ENCODE results near the gene PDE4D.
"Not testable (repeated sequence)": the region's sequence is repeated elsewhere in the genome, so short reads cannot be mapped to it uniquely, and the experiment has no call there.

The PDE4D gene

DNA sequence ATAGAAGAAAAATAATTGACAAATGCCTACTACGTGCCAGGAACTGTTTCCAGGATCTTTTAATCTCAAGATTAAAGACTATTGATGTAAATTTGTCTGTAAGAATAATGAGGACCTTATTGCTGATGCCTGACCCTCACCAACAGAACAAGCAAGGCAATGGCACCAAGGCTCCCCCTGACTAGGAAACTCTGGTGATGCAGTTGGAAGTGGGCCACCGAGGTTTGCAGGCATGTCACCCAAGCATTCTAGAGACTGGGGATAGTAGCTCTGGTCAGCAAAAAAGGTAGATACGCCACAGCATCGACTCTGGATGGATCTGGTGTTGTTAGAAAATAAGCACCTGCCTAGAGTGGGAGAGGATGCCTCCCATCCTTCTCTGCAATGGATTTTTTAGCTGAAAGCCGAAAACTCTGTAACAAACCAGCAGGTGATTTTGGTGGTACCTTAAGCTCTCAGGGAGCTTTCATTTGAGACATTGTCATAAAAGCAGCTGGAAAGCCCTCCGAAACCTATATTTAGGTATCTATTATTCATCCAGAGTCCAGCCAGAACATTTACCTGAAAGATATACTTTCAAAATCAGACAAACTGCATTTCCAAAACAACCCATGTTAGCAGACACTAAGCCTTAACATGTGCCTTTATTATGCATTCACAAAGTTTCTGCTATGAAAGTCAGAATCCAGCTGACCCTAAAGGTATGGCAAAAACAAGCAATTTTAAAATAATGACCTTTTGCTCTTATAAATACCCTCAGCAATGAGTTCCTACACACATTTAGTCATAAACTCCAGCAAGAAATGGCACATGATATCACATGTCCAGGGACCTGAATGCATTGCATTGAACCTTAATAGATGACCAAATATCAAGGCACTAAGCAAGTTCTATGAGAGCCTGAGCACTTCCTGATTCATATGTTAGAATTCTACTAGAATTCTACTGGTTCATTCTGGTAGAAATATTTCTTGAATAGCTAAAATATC, 308.4 kb downstream of the PDE4D start:
- no peaks in the 10 kb centered on the region for H3K36me3 ChIP-seq
- no peak overlapping the region for H3K4me3 ChIP-seq
- H3K27ac ChIP-seq = no peak overlapping the region
- H3K4me2 ChIP-seq = no peak overlapping the region
- no peaks in the 10 kb centered on the region for H3K27me3 ChIP-seq
- no peak overlapping the region for H3K9ac ChIP-seq
- H3K4me1 ChIP-seq = no peaks in the 10 kb centered on the region
- H4K20me1 ChIP-seq = no peaks in the 10 kb centered on the region
- TF ChIP-seq Cebpa-rat (IDR thresholded peaks at IDR 0.05) = no peak
- H3K9me3 ChIP-seq (replicated peaks in 1 of 11) = no peaks in the 10 kb centered on the region

DNA sequence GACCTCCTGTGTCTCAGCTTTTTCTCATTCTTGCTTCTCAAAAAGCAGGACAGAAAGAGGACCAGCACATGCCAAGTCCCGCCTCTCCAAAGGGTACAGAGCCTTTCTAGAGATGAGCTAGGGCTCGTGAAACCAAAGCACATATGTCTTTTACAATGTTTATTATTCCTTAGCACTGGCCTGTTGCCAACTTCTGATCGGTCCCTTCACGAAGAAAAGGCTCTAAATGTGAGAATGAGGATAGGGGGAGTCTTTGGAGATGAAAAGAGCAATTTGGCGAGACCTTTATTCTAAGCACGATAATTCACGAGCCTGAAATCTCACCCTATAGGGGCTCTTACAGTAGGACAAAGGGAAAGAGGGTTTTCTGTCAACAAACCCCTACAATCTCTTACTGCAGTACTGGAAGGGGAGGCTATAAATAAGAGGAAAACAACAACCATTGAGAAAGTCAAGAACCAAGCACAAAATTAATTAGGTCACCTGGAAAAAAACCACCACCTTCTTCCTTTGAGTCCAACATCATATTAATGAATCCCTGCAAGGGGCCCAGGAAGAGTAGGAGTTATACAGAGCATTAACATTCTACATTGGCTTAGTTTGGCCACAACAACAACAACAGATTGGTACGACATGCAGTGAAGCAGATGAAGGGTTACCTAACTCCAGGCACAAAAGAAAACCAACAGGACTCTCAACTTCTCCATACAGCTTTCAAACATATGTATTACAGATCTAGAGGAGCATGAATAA, 309.5 kb downstream of the PDE4D start:
- Histone ChIP-seq H3K27me3 (no peaks in the 10 kb centered on the region), H3K9ac (no peak overlapping the region), H3K27ac (no peak overlapping the region), H3K36me3 (no peaks in the 10 kb centered on the region), H4K20me1 (no peaks in the 10 kb centered on the region), H3K4me2 (no peak overlapping the region), H3K9me3 (replicated peaks in 1 of 11) (no peaks in the 10 kb centered on the region), H3K4me3 (no peak overlapping the region), H3K4me1 (no peaks in the 10 kb centered on the region)
- TF ChIP-seq Cebpa-rat (IDR thresholded peaks at IDR 0.05) = no peak

DNA sequence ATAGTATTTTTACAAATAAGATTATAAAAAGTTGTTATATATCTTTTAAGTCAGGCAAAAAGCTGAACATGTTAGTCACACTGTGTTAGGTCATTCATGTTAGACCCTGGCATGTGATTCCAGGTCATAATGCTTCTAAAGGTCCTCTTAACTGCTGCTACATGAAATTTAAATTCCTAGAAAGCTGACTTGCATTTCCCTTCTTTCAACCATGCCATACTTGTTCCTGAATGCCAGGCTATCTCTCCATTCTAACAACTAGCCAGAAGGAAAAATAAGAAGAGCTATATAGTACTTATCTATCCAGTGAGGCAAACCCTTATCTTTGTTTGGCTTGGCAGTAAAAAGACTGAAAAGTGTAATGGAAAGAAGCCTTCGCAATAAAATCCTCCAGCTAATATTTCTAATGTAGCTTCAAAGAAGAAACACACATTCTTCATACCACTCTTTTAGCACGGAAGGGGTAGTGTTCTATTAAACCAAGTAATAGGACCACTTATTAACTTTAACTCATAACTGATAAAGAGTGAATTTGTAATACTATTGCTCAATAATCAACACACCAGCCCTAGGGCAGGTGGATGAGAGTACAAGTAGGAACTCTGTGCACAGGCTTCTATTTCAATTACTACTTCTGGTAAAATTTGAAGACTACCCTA, 310.2 kb downstream of the PDE4D start:
- H3K9me3 ChIP-seq (replicated peaks in 1 of 11) = no peaks in the 10 kb centered on the region
- H4K20me1 ChIP-seq = no peaks in the 10 kb centered on the region
- no peak overlapping the region for H3K4me3 ChIP-seq
- no peak for TF ChIP-seq Cebpa-rat (IDR thresholded peaks at IDR 0.05)
- H3K9ac ChIP-seq = no peak overlapping the region
- no peaks in the 10 kb centered on the region for H3K36me3 ChIP-seq
- no peaks in the 10 kb centered on the region for H3K27me3 ChIP-seq
- H3K4me2 ChIP-seq = no peak overlapping the region
- no peak overlapping the region for H3K27ac ChIP-seq
- no peaks in the 10 kb centered on the region for H3K4me1 ChIP-seq

DNA sequence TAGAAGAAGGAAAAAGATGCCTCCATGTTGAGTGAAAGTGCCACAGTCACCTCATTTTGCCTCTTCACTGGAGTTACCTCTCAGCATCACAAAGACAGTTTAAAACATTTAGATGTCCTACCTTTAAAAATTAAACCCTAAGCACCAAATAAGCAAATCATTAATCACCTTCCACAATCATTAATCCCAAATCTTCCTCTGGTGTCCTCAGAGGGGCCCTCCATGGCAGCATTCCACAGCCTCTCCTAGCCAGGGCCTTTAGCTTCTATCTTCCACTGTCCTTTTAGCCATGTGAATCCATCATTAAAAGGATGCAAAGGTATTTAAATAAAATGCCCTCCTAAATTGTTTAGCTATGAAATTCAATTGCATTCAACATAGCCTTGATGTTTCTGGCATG, 310.8 kb downstream of the PDE4D start:
- TF ChIP-seq Cebpa-rat (IDR thresholded peaks at IDR 0.05) = no peak
- Histone ChIP-seq H3K27me3 (no peaks in the 10 kb centered on the region), H3K4me1 (no peaks in the 10 kb centered on the region), H3K4me3 (no peak overlapping the region), H4K20me1 (no peaks in the 10 kb centered on the region), H3K36me3 (no peaks in the 10 kb centered on the region), H3K4me2 (no peak overlapping the region), H3K9me3 (replicated peaks in 1 of 11) (no peaks in the 10 kb centered on the region), H3K27ac (no peak overlapping the region), H3K9ac (no peak overlapping the region)

DNA sequence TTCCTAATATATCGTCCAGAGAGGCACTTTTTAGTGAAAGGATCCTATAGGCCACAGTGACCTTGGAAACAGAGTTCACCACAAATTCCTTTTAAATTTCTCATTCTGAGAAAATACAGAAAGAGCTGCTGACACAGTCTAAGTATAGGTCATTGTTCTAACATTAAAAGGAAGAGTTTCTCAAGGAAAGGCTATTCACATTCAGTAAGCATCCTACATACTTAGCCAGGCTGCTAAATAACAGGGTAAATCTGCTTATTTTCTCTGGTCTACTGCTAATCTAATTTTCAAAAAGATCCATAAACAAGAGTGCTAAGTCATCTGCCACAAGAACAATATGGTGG, 313.7 kb downstream of the PDE4D start:
- Histone ChIP-seq H3K4me3 (no peak overlapping the region), H3K27ac (no peak overlapping the region), H3K9me3 (replicated peaks in 1 of 11) (no peaks in the 10 kb centered on the region), H3K4me1 (no peaks in the 10 kb centered on the region), H3K4me2 (no peak overlapping the region), H3K9ac (no peak overlapping the region), H3K27me3 (no peaks in the 10 kb centered on the region), H4K20me1 (no peaks in the 10 kb centered on the region), H3K36me3 (no peaks in the 10 kb centered on the region)
- TF ChIP-seq Cebpa-rat (IDR thresholded peaks at IDR 0.05) = no peak

DNA sequence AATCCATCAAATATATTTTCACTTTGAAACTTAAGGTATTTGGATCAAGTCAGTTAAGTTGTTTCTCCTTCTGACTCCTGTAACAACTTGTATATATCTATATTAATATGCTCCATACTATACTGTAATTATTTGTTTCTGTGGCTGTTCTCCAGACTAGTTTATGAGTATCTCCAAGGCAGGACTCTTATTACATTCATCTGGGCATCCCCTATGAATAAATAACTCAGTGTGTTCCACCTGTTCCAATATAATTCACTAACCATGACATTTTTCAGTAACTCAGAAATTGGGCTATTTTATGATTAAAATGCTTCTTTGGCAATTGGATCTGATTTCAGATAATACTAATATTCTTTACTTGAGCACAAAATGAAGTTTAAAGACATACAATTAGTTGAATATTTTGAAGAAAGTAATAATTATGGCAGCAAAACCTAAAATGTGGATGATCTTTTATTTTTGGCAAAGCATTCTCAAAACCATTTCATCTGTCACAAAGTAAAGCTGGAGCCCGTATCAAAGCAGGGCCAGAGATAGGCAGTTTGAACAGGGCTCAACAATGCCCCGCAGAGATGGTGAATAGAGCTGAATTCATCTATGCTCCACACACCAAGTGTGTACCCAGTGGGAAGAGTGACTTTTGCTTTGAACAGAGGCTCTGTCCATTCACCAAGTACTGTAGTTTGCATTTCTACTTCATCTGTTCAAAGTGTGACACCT, 314.3 kb downstream of the PDE4D start:
- Histone ChIP-seq H4K20me1 (no peaks in the 10 kb centered on the region), H3K36me3 (no peaks in the 10 kb centered on the region), H3K27me3 (no peaks in the 10 kb centered on the region), H3K9me3 (replicated peaks in 1 of 11) (no peaks in the 10 kb centered on the region), H3K27ac (no peak overlapping the region), H3K9ac (no peak overlapping the region), H3K4me3 (no peak overlapping the region), H3K4me1 (no peaks in the 10 kb centered on the region), H3K4me2 (no peak overlapping the region)
- no peak for TF ChIP-seq Cebpa-rat (IDR thresholded peaks at IDR 0.05)

DNA sequence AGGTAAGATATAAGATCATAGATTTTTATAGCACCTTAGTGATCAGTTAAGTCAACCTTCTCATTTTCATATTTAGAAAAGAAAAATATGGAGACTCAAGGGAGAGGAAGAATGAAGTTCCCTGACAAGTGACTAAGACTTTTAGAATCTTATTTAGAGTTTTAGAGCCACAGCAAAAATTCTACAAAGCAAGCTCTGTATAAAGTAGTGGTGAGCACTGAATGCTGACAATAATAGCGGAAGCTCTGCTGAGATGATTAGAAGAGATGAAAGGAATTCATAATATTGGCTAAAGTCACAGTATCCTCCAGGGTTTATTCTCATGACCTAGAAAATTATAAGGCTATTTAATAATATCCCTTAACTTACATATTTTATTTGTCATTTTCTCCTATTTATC, 316.0 kb downstream of the PDE4D start:
- H3K27ac ChIP-seq = no peak overlapping the region
- no peak for TF ChIP-seq Cebpa-rat (IDR thresholded peaks at IDR 0.05)
- H3K9me3 ChIP-seq (replicated peaks in 1 of 11) = no peaks in the 10 kb centered on the region
- H3K4me3 ChIP-seq = no peak overlapping the region
- no peaks in the 10 kb centered on the region for H3K4me1 ChIP-seq
- no peak overlapping the region for H3K4me2 ChIP-seq
- H4K20me1 ChIP-seq = no peaks in the 10 kb centered on the region
- H3K9ac ChIP-seq = no peak overlapping the region
- no peaks in the 10 kb centered on the region for H3K36me3 ChIP-seq
- no peaks in the 10 kb centered on the region for H3K27me3 ChIP-seq

DNA sequence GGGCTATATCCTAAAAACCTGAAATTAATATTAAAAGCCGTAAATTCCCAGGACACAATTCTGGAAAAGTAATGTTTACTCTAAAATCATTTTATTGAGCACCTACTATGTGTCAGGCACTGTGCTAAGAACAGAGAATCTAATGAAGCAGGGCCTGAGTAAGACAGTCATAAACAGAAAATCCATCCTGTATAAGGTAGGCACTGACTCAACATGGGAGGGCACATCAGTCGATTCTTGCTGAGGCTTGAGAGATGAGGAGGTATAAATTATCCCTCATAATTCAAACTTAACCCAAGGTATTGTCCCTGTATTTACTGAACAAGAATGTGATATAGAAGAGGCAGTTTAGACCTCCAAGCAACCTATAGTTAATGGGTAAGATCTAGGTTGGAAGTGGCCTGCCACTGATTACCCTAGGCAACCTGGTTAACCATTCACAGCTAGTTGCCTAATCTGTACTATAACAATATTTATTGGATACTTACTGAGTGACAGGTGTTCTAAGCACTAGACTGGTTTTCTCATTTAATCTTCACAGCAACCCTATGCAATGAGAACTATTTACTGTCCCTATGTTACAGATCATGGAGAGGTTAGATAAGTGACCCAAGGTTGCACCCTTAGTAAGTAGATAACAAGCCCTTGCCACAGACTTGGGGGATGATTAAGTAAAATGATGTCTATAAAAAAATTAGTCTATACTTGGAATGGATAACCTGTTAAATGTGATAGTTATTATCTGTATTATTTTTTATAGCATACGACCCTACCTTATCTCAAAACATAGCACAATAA, 317.7 kb downstream of the PDE4D start:
- no peaks in the 10 kb centered on the region for H3K36me3 ChIP-seq
- no peaks in the 10 kb centered on the region for H4K20me1 ChIP-seq
- no peak overlapping the region for H3K9ac ChIP-seq
- no peak overlapping the region for H3K4me2 ChIP-seq
- no peaks in the 10 kb centered on the region for H3K27me3 ChIP-seq
- H3K27ac ChIP-seq = no peak overlapping the region
- TF ChIP-seq Cebpa-rat (IDR thresholded peaks at IDR 0.05) = no peak
- no peaks in the 10 kb centered on the region for H3K4me1 ChIP-seq
- no peak overlapping the region for H3K4me3 ChIP-seq
- H3K9me3 ChIP-seq (replicated peaks in 1 of 11) = no peaks in the 10 kb centered on the region

DNA sequence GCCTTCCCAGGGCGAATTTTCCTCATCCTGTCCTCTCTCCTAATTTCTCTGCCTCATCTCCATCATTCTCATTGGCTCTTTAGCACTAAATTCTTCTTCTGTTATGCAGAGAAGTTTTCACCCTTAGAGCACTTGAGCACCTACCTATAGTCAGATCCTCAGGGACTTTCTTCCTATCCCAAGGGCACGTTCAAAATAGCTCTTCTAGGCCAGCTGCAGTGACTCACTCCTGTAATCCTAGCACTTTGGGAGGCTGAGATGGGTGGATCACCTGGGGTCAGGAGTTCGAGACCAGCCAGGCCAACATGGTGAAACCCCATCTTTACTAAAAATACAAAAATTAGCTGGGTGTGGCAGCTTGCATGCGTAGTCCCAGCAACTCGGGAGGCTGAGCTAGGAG, 320.0 kb downstream of the PDE4D start:
- H3K27me3 ChIP-seq; H3K9ac ChIP-seq; H3K36me3 ChIP-seq; H3K9me3 ChIP-seq (replicated peaks in 1 of 11); H3K4me3 ChIP-seq; H3K4me2 ChIP-seq; H3K4me1 ChIP-seq; H4K20me1 ChIP-seq; H3K27ac ChIP-seq: not testable (repeated sequence)

Data from BLaER1 treated with 17β-estradiol and CSF1 and Interleukin-3, amounts not matched to agents 10 nM and 100 nM (cell line).